ENCODE measurements around the gene NEDD4L. TPM values are rescaled to one million over a fixed set of nuclear protein-coding genes. Genes with fewer than 3 reads are reported as not detected.
A peak's percentile ranks its signal among the peaks of the same experiment; 100 is the strongest.
"Not testable (repeated sequence)": the region's sequence is repeated elsewhere in the genome, so short reads cannot be mapped to it uniquely, and the experiment has no call there.

The NEDD4L gene
- total RNA-seq, 1 donor from 2014 or later, result 99.5 TPM

DNA sequence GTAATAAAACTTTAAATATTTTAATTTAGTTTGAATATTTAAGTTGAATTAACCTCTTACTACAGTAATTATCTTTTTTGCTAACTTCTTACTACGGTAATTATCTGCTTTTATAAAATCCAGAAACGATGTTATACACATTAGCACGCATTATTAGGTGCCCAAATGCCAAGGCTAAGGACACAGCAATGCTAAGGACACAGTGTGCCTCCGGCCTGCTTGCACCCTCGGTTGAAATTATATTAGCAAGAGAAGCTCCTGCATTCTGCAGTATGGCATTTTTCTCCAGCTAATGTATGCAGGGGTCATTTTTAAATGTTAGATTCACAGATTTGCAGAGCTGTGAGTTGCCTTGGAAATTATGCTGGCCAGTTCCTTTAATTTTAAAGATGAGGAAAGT, 220.0 kb downstream of the NEDD4L start:
- DNase-seq (ENCODE audit: low spot score), result no peak

DNA sequence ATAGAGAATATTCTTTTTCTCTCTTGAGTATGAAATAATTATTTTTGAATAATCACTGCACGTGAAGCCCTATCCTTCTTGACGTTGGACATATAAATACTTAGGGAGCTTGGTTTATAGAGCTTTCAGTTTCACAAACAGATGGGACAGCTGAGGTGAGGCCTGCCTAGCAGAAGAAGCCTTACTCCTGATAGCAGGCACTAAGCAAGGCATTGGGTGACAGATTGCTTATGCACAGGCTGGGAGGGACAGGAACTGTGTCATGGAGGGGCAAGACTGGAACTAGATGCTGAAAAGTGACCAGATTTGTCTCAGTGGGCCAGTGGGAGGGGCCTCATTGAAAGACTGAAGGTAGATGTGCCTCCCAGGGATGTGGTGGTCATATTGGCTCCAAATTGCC, 220.8 kb downstream of the NEDD4L start:
- no peak for DNase-seq (ENCODE audit: low spot score)

DNA sequence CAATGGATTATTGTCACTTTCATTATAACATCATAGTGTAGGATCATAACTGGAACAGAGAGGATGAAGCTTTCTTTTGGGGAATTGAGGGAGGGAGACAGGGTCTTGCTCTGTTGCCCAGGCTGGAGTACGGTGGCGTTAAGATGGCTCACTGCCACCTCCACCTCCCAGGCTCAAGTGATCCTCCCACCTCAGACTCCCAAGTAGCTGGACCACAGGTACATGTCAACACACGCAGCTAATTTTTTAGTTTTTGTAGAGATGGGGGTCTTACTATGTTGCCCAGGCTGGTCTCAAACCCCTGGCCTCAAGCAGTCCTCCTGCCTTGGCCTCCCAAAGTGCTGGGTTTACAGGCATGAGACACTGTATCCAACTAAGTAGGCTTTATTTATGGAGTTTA, 221.5 kb downstream of the NEDD4L start:
- not testable (repeated sequence) for DNase-seq (ENCODE audit: low spot score)

DNA sequence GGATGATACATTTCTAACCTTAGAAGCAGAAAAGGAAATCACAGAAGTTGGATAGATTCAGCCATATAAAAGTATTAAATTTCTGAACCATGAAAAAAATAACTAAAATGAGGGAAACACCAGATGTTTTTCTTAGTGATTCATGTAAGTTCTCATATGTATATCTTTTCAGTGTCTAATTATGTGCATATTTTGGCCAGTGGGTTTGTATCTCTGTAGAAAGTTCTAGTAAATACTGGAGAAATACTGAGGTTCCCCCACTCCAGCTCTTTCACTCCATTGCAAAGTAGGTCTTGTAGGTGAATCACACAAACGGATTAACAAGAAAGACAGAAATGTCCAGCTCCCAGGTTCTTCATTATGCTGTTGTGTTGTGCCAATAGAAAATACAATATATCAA, 222.3 kb downstream of the NEDD4L start:
- DNase-seq (ENCODE audit: low spot score), result no peak

DNA sequence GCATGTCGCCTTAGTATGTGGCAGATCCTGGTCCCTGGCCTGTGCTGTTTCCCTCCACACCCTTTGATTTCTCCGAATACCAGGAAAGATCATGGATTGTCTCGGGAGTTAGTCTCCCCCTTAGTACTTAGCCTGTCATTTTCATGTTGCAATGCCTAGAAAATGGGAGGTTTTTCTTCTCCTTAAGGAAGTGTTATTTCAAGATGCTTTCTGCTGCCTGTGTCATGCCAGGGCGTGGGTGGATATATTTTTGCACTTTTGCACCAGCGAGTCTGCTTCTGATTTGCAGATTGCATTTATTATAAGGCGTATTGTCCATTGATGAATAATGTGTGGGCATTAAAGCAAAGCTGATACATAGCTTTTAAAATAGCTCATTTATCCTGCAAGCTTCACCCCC, 223.5 kb downstream of the NEDD4L start:
- no peak for DNase-seq (ENCODE audit: low spot score)

DNA sequence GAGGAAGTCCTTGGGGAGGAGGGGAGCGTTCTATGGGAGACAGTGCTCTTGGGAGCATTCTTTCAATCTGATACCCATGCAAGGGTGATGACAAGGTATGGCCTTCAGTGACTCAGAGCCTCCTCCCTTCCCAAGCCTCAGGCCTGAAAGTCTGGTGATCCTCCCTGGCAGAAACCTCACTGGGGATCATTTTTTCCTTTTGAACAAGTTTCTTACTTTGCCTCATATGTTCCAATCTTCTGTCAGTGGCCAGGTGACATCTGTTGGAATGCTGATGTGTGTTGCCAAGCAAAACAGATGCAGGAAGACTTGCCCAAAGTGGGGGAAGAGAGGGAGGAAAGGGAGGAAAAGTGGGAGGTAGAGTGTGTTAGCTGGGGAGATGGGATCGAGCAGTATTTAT, 224.8 kb downstream of the NEDD4L start:
- no peak for DNase-seq (ENCODE audit: low spot score)

DNA sequence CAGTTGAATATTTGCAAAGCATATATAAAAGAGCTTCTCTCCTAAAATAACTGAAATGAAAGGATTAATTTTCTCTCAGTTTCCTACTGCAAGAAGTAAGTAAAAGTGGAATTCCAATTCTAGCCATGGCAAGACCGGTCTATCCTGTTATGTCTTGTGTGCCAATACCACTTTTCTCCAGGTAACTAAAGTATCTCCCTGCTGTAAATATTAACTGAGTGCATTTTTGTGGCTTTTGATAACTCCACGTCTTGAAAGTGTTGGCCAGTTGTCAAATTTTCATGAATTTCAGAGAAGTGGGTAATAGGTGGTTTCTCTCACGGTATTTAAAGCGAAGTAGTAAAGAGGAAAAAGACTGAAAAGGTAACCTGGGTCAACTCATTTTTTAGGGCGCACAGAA, 225.9 kb downstream of the NEDD4L start:
- DNase-seq (ENCODE audit: low spot score), result peak; percentile 53

DNA sequence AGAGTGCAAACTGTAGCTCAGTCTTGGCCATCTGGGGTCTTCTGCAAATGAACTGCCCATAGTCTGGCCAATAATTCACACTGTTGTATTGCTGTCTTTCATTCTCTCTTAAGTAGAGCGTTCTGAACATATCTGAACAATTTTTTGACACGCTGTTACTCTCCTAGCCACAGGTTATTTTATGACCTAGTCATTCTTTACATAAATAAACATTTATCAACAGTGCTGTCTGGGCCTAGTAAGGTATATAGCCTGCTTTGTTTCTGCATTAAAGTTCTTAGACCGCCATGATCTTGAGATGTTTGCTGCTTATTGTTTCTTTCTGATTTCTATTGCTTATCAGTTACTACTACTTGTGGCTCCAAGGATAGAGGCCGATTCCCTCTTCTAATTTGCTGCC, 226.4 kb downstream of the NEDD4L start:
- DNase-seq (ENCODE audit: low spot score), result no peak

DNA sequence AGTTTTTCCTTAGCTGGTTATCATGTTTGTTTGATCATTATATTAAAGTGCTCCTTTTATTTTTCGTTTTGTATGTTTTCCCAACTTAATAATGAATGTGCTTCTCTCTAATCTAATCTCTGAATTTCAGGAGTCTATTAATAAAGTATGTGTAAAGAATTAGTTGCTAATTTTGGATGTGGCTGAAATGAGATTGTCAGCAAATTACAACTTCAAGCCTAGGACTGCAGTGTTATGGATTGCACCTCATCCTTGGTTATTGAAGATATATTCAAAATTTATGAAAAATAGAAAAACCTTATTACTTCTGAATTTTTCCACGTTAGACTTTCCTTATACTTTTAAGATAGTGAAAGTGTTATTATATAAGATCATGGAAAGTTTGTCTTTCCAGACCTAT, 227.7 kb downstream of the NEDD4L start:
- DNase-seq (ENCODE audit: low spot score), result no peak

DNA sequence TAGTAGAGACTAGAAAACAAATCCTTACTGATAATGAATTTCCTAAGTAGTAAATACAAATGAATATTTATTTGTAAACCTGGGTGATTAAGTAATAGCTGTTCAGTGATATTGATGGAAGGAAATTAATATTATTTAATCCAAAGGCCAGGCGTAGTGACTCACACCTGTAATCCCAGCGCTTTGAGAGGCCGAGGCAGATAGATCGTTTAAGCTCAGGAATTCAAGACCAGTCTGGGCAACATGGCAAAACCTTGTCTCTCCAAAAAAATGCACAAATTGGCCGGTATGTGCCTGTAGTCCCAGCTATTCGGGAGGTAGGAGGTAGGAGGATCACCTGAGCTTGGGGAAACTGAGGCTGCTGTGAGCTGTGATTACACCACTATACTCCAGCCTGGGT, 228.2 kb downstream of the NEDD4L start:
- DNase-seq (ENCODE audit: low spot score), result no peak

DNA sequence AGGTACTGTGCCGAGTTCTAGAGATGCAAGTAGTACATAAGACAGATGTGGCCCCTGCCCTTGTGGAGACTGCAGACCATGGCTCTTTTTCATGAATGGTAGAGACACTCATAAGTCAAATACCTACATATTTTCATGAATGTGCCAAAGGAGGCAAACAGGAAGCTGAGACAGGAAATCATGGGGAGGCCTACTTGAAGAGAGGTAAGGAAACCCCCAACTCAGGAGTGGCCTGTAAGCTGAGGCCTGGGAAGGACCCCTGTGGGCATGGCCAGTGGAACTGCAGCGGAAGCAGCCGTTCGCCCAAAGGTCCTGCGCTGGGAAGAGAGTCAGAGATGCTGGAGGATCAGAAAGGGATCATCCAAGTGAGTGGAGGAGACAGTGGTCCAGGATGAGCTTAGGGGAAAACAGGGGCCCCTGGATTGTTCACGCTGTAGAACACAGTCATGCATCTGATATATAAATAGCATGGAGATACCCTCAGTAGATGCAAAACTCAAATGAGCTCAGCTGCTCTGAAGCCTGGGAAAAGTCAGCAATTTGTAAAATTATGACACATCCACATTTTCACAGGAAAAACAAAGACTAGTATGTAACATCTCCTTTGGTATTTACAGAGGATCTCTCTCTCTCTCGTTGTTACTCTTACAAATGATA, 228.9 kb downstream of the NEDD4L start:
- DNase-seq (ENCODE audit: low spot score), result no peak

DNA sequence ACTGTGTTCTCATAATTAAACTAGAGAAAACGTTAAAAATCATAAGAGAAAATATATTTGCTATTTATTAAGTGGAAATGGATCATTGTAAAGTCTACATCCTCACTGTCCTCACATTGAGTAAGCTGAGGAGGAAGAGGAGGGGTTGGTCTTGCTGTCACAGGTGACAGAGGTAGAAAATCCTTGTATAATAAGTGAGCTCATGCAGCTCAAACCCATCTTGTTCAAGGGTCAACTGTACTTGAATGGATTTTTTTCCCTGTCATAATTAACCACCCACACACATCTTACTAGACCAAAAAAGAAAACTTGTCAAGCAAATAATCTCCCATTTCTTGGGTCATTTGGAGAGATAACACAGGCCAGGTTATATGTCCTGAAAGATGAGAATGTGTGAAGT, 231.2 kb downstream of the NEDD4L start:
- no peak for DNase-seq (ENCODE audit: low spot score)

DNA sequence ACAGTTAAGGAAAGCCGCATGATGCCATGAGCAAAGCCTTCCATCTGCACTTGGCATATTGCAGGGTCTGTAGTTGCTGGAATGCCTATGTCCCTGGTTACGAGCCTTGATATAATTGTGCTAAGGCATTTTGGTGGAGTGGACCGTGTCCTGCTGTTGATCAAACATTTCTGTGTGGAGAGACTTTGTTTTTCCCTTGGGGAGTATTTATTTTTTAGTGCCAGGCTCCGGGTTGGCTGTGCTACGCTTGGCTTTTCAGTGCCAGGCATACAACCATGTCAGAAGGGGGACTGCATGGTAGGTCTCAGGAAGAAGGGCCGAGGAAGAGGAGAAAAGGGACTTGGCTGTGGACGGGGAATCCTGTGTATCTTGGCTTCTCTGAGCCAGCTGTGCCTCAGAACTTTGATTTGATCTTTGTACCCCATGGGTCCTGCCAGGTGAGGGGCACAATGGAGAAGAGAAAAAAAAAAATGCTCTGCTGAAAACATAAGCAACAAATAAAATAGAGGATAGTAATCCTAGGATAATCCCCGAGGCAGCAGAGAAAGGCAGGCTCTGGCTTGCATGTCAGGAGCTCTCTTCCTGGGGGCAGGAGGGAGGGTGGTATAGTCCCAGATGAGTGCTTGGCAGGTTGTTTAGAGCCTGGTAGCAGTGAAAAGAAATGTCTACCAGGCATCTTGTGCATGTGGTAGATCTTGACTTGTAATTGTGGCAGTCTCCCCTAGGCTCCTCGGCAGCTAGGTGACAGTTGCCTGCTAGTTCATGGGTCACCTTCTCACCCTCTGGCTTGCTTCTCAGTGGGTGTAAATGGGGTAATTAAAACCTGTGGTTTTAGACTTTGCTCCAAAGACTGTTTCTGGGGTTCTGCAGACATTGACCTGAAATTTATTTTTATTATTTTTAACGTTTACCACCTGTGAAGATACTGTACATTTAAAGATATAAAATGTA, 233.0 kb downstream of the NEDD4L start:
- DNase-seq (ENCODE audit: low spot score), result no peak

DNA sequence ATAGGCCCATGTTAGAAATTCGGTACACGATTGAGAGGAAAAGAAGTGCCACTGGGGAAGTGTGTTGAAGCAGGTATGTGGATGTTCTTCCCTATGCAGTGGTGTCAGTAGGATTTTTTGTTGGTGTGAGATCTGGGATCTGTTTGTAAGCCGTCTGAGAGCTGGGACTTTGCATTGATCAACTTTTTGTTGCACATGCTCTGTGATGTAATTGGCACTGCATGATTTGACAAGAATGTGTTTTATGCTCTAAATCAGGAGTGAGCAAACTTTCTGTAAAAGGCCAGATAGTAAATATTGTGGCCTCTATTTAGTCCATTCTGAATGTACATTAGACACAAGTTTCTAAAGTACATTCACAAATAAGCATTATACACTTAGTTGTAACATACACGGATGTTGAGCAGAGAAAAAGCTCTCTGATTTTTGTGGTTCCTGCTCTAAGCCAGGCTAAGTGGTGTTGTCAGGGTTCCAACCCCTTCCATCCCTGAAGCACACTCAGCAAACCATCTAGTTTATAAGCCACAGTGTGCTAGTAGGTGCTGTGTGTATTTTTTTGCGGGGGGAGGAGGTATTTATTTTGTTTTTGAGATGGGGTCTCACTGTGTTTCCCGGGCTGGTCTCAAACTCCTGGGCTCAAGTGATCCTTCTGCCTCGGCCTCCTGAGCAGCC, 235.6 kb downstream of the NEDD4L start:
- DNase-seq (ENCODE audit: low spot score), result no peak

DNA sequence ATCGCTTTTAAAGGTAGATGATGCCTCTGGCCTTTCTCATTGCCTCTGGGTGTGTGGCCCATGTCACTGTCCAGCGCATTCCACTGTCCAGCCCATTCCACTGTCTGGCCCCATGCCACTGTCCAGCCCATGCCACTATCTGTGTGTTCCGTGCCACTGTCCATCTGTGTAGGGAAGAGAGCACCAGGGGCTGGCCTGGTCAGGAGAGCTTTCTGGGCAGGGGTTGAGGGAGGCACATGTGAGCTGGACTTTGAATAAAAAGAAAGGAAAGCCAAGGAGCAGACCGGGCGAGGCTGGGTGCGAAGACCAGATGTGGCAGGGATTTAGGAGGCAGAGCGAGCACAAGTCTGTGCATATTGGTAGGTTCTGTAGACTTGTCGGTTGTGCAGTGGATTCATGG, 236.2 kb downstream of the NEDD4L start:
- no peak for DNase-seq (ENCODE audit: low spot score)

DNA sequence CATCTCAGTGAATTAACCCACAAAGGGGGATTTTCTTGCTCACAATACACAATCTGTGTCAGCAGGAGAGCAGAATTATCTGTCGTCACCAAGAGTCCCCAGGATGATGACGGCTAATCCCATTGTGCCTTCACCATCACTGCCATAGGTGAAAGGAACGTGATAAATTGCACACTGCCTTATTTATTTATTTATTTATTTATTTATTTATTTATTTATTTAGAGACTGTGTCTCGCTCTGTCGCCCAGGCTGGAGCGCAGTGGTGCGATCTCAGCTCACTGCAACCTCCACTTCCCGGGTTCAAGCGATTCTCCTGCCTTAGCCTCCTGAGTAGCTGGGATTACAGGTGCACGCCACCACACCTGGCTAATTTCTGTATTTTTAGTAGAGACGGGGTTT, 238.8 kb downstream of the NEDD4L start:
- DNase-seq (ENCODE audit: low spot score), result not testable (repeated sequence)

DNA sequence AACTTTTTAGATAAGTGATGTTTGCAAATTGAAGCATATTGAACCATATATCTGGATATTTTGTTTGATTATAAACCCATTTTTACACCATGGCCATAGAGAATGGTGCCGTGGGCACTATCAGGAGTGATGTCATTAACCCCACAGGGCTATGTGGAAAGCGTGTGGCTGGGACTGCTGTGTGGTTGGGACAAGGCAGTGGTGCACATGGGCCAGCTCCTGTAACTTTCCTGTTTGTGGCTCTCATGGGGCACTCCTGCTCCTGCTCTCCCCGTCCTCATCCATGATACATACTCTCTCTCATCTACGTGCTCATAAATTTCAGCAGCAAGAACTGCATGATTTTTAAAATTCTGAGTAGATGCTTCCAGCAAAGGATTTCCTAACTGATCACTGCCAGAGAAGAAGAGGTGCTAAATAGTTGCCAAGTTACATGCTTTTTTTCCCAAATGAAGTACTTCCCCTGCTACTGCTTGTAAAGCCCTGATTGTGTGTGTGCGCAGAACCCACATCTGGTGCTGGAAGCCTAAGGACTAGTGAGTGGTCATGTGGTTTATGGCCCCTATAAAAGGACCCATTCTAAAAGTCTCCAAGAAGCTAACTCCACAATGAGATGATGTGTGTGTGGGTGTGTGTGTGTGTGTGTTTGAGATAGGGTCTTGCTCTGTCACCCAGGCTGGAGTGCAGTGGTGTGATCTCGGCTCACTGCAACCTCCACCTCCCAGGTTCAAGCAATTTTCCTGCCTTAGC, 240.8 kb downstream of the NEDD4L start:
- DNase-seq (ENCODE audit: low spot score), result no peak

DNA sequence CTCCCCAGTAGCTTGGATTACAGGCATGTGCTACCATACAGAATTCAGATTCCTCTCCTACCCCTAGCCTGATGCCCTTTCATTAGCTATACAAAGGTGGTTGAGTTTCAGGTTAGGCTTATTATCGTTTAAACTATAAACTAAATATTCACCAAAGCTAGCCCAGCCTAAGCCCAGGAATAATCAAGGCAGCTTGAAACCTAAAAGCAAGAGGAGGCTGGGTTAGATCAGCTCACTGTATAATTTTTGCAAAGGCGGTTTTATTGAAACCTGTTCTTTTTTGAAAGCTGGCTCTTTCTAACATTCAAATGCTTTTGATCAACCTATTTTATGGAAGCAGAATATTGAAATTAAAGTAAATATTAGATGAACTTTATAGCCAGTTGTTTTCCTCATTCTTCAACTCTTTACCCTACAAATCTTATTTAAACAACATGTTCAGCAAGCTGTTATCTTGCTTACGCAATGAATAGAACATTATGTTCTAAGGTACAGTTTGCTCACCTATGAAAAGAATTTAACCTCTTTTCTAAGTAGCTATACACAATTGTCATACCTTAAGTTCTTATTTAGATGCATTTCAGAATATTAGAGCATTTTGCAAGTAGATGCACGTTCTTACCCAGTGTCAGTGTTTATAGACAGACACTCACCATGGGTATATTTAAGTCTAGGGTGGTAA, 241.6 kb downstream of the NEDD4L start:
- DNase-seq (ENCODE audit: low spot score), result no peak

DNA sequence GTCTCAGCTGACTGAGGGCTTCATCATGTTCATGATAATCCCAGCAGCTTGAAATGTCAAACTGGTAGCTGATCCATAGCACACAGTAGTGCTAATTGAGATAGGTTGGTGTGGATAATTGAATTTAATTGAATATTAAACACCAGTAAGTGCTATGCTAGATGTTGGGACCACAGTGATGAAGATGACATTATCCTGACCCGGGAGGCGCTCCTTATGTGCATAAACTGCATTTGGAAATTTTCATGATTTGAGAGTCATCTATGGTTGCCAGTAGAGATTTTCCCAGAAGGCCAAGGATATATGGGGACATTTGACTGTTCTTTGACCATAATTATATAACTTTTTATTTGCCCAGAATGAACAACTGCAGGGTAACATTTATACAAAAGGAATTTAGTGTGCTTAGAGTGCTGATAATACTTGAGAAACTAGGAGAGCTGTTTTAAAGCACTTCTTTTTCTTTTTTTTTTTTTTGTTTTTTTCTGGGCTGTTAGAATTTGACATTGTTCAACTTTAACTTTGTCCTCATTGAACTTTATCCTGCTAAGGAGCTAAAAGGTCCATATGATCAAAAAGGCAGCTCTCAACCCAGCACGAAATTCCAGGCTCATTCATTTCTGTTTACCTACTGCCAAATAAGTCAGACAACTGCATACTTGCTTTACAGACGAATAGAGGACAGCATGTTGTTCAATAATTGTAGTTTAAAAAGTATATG, 242.8 kb downstream of the NEDD4L start:
- DNase-seq (ENCODE audit: low spot score), result no peak

Measured in mucosa of gallbladder (tissue), 1 donor.